HG03521 (cell line): ENCODE data around the gene MAT1A.
"Not testable (repeated sequence)": the region's sequence is repeated elsewhere in the genome, so short reads cannot be mapped to it uniquely, and the experiment has no call there.

Experiments used
- ATAC-seq: cut with Tn5 transposase; IDR thresholded peaks from one replicate; pipeline ENCODE4 v1.9.1; 2021; ENCODE audit warnings: mild to moderate bottlenecking, moderate library complexity; ENCODE audit not compliant: unreplicated experiment

MAT1A gene

DNA sequence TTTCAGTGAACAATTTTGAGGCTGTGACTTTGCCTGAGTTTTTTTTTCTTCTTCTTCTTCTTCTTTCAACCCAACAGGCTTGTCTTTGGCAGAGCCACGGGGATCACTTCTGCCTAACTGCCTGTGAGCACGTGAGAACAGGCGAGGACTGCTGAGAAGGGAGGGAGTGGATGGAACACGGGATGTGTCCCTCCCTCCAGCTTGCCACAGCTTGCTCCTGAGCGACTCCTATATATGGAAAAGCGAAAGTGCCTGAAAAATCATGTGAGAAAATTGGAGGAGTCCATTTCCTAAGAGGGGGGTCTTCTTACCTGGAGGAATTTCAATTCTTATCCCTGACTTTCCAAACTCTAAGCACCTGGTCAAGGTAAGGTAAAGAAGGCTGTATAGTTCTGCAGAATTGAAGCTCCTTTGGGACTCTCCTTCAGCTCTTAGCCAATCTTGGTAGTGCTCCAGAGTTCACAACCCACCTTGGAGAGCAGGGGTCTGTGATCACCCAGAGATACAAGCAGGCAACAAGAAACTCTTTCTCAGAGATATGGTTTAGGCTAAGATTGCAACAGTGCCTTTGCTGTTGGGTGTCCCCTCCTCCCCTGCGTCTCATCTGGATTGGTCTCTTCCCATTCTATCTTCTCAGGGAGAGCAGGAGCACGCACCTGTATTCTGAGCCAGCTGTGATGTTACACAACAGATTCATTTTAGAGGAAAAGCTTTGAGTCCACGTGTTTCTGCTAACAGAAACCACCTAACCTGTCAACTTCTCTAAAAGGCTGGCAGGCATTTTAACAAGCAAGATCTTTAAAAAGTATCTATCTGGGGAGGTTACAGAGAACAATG, at the start of gene MAT1A:
TSS of gene MAT1A (minus strand) at position 208 of the 837 bp plus-strand sequence. CDS start 235 bp downstream, outside the sequence.
- no peak for ATAC-seq

DNA sequence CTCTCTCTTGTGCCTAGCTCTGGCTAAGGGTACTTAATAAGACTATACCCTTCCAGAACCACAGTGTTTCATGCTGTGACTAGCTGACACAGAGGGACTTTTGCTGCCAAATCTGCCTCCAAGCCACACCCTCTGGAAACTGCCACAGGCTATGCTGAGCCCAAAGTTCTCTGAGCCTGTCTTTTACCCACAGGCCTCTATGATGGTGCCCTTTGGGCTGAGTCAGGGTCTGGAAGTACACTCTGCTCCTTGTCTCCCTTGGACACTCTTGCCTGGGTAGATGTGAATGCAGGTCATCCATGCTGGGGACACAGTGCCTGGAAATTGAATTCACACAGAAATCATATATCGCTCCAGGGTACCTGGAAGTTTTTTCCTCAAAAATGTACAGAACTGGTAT, 44.5 kb upstream of the MAT1A start:
- no peak for ATAC-seq

DNA sequence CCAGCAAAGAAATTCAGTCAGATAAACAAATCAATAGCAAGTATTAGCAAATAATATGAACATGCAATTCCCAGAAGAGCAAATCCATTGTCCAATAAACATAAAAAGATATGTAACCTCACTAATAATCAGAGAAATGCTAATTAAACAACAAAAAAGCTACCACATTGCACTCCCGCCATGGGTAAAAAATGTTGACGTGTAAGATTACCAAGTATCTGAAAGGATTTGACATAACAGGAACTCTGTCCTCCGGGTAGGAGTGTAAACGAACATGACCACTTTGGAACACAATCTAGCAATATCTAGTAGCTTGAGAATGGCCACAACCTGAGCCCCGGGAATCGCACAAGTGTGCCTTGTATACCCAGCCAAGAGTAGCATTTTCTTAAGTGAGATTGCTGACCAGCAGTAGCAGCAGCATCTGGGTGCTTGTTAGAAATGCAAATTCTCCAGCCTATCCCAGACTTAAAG, 35.5 kb upstream of the MAT1A start:
- ATAC-seq, result no peak

DNA sequence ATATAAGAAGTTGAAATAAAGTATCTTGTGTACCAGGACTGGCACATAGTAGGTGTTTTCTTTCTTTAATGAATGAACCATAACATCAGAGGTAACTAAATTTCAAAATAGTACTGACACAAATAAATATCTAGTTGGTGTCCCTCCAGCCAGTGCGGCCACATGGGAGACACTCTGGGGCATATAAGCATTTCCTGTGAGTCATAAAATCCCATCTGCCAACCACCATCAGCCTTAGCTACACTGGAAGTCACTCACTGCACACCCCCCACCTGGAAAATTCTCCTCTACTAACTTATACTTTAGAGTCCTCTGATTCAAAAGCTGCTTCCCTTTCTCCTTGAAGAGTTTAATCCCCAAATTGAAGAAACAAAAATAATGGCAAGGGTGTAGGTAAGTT, 34.6 kb upstream of the MAT1A start:
- ATAC-seq, result no peak

DNA sequence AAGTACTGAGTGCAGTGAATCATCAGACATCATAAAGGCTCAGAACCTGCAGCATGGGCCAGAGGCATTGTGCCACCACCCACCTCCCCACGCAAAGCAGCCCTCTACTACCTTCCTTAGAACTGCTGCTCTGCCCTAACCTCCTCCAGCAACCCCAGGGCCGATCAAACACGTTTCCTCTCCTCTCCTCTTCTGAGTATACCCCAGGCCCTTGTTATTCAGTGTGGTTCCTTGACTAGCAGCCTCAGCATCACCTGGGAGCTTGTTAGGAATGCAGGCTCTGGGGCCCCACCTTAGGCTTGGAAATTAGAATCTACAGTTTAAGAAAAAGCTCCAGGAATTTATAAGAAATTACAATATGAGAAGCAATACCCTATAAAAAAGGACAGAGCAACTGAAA, 33.9 kb upstream of the MAT1A start:
- no peak for ATAC-seq

DNA sequence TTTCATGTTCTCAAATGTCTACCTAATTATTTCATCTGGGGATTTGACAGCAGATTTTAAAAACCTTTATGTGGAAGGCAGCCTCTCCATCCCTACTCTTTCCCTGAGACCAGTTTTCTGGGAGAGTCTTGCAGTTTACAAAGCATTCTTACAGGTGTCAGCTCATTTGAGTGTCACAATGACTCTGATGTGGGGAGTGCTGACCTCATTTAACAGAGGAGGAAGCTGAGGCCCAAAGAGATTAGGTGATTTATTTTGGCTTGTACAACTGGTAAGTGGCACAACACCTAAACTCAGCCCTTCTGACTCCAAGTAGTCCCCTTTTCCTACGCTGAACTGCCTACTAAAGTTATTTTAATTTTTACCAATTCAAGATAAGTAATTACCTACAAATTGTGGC, 33.3 kb upstream of the MAT1A start:
- no peak for ATAC-seq

DNA sequence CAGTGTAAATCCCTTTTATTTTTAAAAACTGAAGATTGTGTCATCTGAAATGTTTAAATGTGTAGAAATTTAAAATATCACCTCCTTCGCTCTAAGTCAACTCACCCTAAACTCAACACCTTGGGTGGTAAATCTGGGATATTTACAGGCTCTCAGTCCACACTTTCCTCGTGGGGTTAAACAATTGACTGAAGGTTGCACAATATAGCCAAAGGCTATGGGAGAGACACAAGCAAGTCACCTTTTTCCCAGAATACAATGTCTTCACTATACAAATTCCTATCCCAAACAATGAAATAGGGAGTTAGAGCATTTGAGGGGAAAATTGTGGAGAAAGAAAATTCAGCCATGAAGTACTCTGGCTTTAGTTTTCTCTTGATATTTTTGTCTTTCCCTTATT, 32.7 kb upstream of the MAT1A start:
- no peak for ATAC-seq

DNA sequence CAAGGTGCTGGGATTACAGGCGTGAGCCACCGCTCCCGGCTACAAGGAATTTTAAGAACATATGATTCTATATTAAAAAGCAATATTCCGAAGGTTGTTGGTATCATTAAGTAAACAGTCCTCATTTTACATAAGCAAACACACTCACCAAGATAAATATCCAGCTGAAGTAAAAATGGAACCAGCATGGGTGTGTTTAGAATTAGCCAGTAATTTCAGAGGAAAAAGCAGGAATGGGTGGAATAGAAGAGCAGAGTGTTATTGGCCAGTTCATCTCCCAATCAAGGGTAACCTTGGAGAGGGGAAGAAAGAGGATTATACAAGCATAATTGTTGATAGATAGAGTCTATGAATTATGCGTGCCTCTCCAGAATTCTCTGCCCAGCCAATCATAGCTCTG, 31.7 kb upstream of the MAT1A start:
- ATAC-seq, result no peak

DNA sequence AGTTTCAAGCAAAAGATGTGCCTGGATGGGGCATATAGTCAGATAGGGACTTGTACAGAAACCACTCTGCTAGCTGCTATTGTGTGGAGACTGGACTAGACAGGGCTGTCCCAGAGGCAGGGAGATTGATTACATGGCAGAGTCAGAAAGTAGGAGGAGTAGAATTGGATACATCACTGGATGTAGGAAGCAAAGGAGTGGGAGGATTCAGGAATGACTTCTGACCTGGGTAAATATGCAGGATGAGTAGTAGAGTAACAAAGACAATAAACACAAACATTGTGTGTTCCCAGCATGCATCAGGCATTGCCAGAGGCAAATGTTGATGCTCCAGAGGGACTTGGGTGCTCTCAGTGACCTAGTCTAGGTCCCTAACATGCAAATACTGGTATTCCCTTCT, 30.9 kb upstream of the MAT1A start:
- no peak for ATAC-seq

DNA sequence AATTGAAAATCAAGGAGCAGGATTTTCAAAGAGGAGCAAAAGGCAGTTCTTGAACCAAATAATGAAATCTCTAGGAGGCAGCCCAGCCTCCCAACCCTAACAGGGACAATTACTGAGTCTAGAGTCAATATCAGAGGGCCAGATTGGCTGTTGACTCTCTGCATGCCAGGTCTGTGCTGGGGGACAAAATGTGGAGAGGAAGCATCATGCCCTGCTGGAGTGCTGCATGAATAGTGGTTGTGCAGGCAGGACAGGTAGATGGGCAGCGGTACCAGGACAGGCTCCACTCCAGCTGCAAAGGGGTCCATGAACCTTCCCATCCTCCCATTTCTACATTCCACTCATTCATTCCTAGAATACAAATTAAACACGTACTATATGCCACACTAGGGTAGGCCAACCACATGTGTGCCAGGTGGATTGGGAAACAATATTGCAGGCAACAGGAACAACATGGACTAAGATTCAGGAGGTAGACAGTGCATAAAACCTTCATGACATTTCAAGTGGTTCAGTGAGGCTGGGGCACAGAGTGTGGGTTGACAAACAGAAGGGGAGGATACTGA, 30.4 kb upstream of the MAT1A start:
- no peak for ATAC-seq

DNA sequence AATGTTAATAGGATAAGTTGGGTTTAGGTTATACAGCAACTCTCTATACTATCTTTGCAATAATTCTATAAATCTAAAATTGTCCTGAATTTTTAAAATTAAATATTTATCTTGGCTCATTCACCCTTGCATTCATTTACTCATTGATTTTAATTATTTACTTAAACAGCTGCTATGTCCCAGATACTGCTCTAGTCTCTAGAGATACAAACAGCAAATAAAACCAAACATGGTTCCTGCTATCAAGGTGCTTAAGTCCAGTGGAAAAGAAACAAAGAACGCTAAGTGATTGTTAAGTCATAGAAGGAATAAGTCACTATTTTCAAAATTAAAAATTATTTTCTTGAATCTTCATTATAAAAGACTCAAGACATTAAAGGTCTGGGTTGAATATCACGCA, 29.9 kb upstream of the MAT1A start:
- ATAC-seq, result no peak

DNA sequence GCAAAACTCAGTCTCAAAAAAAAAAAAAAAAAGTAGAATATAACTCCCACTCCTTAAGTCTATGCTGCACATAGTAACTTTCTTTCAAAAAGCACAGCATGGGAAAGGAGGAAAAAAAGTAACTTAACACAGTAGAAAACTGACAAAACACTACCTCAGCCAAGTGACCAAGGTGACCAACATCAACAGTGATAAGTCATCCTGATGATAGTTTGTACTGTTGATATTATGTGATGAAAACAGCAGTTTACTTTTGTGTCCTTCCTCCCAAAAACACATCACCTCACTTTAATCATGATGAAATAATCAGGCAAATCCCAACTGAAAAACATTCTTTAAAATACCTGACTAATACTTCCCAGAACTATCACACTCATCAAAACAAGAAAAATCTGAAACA, 29.3 kb upstream of the MAT1A start:
- no peak for ATAC-seq

DNA sequence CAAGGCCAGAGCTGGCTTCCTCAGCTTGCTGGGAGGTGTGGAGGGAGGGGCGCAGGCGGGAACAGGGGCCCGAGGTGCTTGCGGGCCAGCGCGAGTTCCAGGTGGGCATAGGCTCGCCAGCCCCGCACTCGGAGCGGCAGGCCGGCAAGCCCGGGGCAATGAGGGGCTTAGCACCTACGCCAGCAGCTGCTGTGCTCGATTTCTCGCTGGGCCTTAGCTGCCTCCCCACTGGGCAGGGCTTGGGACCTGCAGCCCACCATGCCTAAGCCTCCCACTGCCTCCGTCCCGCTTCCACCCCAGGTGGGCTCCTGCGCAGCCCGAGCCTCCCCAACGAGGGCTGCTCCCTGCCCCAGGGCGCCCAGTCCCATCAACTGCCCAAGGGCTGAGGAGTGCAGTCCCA, 25.9 kb upstream of the MAT1A start:
- no peak for ATAC-seq

DNA sequence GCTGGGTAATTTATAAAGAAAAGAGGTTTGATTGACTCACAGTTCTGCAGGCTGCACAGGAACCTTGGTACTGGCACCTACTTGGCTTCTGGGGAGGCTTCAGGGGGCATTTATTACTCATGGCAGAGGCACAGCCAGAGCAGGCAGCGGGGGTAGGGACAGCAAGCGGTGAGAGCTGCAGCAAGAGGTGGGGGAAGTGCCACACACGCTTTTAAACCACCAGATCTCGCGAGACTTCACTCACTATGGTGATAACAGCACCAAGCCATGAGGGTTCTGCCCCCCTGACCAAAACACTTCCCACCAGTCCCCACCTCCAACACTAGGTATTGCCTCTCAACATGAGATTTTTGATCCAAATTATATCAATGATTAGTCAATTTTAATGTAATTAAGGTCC, 24.1 kb upstream of the MAT1A start:
- no peak for ATAC-seq

DNA sequence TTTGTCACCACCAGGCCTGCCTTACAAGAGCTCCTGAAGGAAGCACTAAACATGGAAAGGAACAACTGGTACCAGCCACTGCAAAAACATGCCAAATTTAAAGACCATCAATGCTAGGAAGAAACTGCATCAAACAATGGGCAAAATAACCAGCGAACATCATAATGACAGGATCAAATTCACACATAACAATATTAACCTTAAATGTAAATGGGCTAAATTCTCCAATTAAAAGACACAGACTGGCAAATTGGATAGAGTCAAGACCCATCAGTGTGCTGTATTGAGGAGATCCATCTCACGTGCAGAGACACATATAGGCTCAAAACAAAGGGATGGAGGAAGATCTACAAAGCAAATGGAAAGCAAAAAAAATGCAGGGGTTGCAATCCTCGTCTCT, 16.5 kb upstream of the MAT1A start:
- ATAC-seq, result not testable (repeated sequence)

DNA sequence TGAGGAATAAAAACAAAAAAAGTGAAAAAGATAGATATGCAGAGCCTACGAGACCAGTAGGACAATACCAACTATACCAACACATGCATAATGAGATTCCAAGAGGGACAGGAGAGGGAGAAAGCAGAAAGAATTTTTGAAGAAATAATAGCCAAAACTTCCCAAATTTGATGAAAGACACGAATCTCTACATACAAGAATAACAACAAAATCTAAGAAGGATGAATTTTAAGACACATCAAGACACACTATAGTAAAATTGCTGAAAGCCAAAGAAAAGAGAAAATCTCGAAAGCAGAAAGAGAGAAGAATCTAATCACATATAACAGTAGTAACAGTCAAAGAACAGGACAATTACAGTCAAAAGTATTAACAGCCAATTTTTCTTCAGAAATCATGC, 7.5 kb upstream of the MAT1A start:
- no peak for ATAC-seq

DNA sequence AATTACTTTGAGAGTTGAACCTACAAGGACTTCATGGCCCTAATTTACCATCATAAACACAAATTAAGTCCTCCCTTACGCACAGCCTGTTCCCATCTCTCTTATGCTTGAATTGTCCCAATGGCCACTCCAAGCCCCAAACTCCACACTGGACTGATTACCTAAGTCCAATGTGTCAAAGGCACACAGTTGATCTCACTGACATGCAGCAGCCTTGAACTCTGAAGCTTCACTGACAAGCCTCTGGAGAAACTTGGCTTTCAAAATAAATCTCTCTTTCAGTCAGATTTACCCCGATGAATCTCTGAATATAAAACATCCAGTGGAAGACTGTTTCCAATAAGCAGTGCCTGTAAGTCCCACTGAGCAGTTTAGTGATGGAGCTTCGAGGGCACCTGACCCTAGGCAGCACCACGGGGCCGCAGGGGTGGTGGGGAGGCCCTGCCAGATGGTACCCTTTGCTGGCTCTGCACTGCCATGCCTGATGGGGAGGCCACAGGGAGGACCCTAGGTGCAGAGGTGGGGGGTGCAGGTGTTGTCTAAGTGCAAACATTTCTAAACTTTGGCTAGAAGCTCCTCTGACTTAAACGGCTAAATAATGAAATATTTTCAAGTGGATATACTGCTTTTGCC, 3.3 kb upstream of the MAT1A start:
- ATAC-seq, result no peak

DNA sequence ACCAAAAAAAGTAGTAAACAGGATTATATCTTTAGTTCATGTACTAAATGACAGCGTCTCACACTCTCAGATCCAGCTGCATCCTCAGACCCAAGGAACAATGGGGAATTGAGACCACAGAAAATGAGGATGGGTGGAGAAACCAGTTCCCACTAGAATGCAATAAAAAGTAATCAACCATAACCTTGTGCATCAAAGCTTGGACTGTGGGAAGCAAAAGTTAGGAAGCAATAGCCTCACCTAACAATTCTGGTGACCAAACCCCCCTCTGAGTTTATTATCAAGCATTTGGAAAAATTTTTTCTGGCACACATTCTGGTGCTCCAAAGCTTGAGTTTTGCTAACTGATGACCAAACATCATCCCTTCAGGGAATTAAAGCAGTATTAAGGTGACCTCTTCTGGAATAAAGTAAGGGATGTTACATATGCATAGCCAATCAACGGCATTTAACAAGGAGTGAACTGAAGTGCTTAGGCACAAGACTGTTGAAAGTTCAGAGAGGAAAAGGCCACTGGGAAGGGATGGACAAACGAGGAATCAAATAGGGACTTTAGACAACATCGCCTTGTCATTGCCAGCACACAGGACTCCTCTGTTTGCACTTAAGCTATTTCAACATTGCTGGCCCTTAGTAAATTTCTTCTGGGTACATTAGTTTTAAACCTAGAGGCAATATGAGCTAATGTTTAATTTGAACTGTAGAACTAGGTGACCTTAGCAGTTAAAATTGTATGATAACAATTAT, 1.2 kb upstream of the MAT1A start:
- ATAC-seq, result no peak

DNA sequence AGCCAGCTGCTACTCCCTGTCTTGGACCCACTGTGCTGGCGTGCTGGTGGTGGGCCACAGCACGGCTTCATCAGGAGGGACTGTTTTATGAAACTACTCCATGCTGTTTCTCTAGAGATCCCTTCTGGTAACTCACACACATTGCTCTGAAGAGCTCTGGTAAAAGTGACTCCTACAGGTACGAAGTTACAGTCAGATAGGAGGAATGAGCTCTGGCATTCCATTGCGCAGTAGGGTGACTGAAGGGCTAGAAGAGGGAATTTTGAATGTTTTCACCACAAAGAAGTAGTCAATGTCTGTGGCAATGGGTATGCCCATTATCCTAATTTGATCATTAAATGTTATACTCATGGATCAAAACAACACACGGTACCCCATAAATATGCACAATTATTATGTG, 609 bp downstream of the MAT1A start:
- no peak for ATAC-seq

DNA sequence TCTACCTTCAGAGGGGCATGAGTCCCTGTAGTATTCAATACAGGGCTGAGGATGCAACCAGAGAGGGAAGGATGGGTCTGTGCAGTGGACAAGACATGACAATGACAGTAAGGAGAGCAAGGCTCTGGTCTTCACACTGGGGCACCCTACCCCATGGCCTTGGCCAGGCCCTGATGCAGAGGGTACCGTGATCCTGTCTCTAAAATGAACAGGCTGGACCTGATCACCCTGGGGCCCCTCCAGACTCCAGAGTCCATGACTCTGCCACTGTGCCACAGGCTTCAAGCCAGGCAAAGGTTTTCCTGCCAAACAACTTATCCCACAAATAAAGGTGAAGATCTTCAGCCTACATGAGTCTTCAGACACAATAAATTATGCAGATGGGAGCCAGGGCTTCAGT, 4.9 kb downstream of the MAT1A start:
- ATAC-seq, result no peak

DNA sequence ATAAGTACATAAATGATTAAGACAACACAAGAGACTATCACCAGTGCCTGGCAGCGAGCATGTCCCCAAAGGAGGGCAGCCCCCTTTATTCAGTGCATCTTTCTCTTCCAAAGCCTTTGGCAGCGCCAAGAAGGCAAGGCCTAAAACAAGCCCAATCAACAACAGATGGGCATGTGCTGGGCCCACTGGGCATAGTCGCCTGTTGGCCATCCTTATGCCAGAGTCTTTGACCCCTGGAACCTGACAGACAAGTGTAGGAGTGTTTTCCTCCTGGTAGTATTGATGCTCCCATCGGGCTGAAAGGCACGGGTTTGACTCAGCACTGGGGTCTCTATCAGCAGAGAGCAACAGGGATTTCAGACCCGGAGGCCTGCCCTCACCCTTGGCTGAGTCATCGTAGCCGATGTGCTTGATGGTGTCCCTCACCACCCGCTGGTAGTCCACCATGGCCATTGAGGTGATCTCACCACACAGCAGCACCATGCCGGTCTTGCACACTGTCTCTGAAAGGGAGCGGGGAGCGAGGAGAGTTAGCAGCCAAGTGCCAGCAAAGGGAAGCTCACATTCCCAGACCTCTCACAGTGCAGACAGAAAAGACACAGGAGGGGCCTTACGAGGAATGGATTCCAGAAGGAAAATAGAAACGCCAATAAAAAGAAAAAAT, 5.8 kb downstream of the MAT1A start:
- ATAC-seq, result no peak
